ENCODE results near the gene SDK2.
"Not testable (repeated sequence)": the region's sequence is repeated elsewhere in the genome, so short reads cannot be mapped to it uniquely, and the experiment has no call there.

Gene SDK2

GRCh38 chr17:73335591-73336407, 308.4 kb downstream of the SDK2 start:
- DNase-seq = no peak

GRCh38 chr17:73334771-73335513, 309.3 kb downstream of the SDK2 start:
- DNase-seq = no peak

- DNase-seq = not testable (repeated sequence)
Measured at GRCh38 chr17:73333445-73333844, 310.8 kb downstream of the SDK2 start.

- DNase-seq = no peak
Measured at GRCh38 chr17:73331060-73331459, 313.2 kb downstream of the SDK2 start.

- DNase-seq = no peak
Measured at GRCh38 chr17:73327676-73328075, 316.6 kb downstream of the SDK2 start.

- no peak for DNase-seq
Measured at GRCh38 chr17:73325527-73325842, 318.8 kb downstream of the SDK2 start.

- DNase-seq = no peak
Measured at GRCh38 chr17:73324711-73325526, 319.3 kb downstream of the SDK2 start.

- DNase-seq = no peak
Measured at GRCh38 chr17:73324160-73324475, 320.1 kb downstream of the SDK2 start.

- no peak for DNase-seq
Measured at GRCh38 chr17:73323409-73324159, 320.7 kb downstream of the SDK2 start.

- no peak for DNase-seq
Measured at GRCh38 chr17:73320601-73321264, 323.5 kb downstream of the SDK2 start.

- DNase-seq = no peak
Measured at GRCh38 chr17:73319766-73320165, 324.5 kb downstream of the SDK2 start.

GRCh38 chr17:73318836-73319235, 325.4 kb downstream of the SDK2 start:
- DNase-seq = no peak

- DNase-seq = no peak
Measured at GRCh38 chr17:73318427-73318813, 325.8 kb downstream of the SDK2 start.

- DNase-seq = no peak
Measured at GRCh38 chr17:73317513-73318426, 326.5 kb downstream of the SDK2 start.

GRCh38 chr17:73316919-73317505, 327.2 kb downstream of the SDK2 start:
- DNase-seq = no peak

- no peak for DNase-seq
Measured at GRCh38 chr17:73315471-73315870, 328.8 kb downstream of the SDK2 start.

GRCh38 chr17:73313526-73314127, 330.6 kb downstream of the SDK2 start:
- no peak for DNase-seq

- DNase-seq = not testable (repeated sequence)
Measured at GRCh38 chr17:73312887-73313286, 331.4 kb downstream of the SDK2 start.

GRCh38 chr17:73311781-73312641, 332.2 kb downstream of the SDK2 start, which contains the start of gene CDC42EP4:
TSS of gene CDC42EP4 (minus strand) at chr17:73312001. CDS start at chr17:73286500, 25,501 bp downstream.
- DNase-seq = peak; percentile 88

Data from activated CD4-positive, alpha-beta T cell treated with anti-CD3 and anti-CD28 coated beads, Interleukin-2, amount 50 U/mL, for 16 hours (primary cell).